Neuronal stem cell (in vitro differentiated cells): ENCODE results near the gene SCGB3A2. TPM values are rescaled to one million over a fixed set of nuclear protein-coding genes. Genes with fewer than 3 reads are reported as not detected.

Experiments used
- DNase-seq: peaks from one replicate; pipeline ENCODE4 v3.0.0-alpha.2; 2013; ENCODE audit warnings: low spot score
- H2AFZ ChIP-seq: one replicate; pipeline ENCODE4 v1.6.1; 2013; ENCODE audit warnings: mild to moderate bottlenecking, low read length, inconsistent platforms
- H2AK5ac ChIP-seq: 2 replicates; pipeline ENCODE4 v1.6.1; 2013; ENCODE audit warnings: low read depth, mild to moderate bottlenecking, inconsistent platforms, low read length, moderate library complexity, mixed read lengths
- H2BK120ac ChIP-seq: 2 replicates; pipeline ENCODE4 v1.6.1; 2013; ENCODE audit warnings: low read depth, mild to moderate bottlenecking, inconsistent platforms, low read length, moderate library complexity, mixed read lengths
- H2BK12ac ChIP-seq: one replicate; pipeline ENCODE4 v1.6.1; 2013; ENCODE audit warnings: low read length, inconsistent platforms
- H2BK15ac ChIP-seq: 2 replicates; pipeline ENCODE4 v1.6.1; 2013; ENCODE audit warnings: mild to moderate bottlenecking, low read length, inconsistent platforms, mixed read lengths
- H2BK5ac ChIP-seq: one replicate; pipeline ENCODE4 v1.6.1; 2013; ENCODE audit warnings: inconsistent platforms, mild to moderate bottlenecking, low read length, moderate library complexity
- H3K14ac ChIP-seq: one replicate; pipeline ENCODE4 v1.6.1; 2013; ENCODE audit warnings: low read length, inconsistent platforms
- H3K18ac ChIP-seq: 2 replicates; pipeline ENCODE4 v1.6.1; 2013; ENCODE audit warnings: low read length, inconsistent platforms
- H3K23ac ChIP-seq: 2 replicates; pipeline ENCODE4 v1.6.1; 2013; ENCODE audit warnings: low read depth, mild to moderate bottlenecking, mixed read lengths, low read length, inconsistent platforms; ENCODE audit not compliant: poor library complexity
- H3K27ac ChIP-seq: replicated peaks from 3 replicates; pipeline ENCODE4 v1.5.1; 2013; ENCODE audit warnings: low read length, inconsistent platforms
- H3K27me3 ChIP-seq, 3 experiments: 2 replicates each; pipeline ENCODE4 v1.6.1; 2013; ENCODE audit warnings: low read length in 3 of 3, mild to moderate bottlenecking in 2 of 3, inconsistent platforms in 1 of 3, low read depth in 1 of 3, mixed read lengths in 1 of 3, moderate library complexity in 1 of 3; ENCODE audit not compliant: control insufficient read depth in 3 of 3, insufficient read depth in 3 of 3
- H3K36me3 ChIP-seq, 2 donors: replicated peaks in 1 of 2; 2 replicates each; pipeline ENCODE4 v1.6.1; 2013; ENCODE audit warnings: low read length in 2 of 2; ENCODE audit not compliant: control insufficient read depth in 2 of 2, insufficient read depth in 2 of 2
- H3K4ac ChIP-seq: 2 replicates; pipeline ENCODE4 v1.6.1; 2013; ENCODE audit warnings: inconsistent platforms, mild to moderate bottlenecking, low read length, moderate library complexity
- H3K4me1 ChIP-seq, 2 donors: 1 replicate in 1 of 2; 2 replicates in 1 of 2; pipeline ENCODE4 v1.6.1; 2013; ENCODE audit warnings: low read length in 2 of 2, low read depth in 1 of 2; ENCODE audit not compliant: control insufficient read depth in 2 of 2, insufficient read depth in 1 of 2
- H3K4me2 ChIP-seq: one replicate; pipeline ENCODE4 v1.6.1; 2013; ENCODE audit warnings: mild to moderate bottlenecking, low read length, inconsistent platforms; ENCODE audit not compliant: insufficient read depth, poor library complexity, severe bottlenecking
- H3K4me3 ChIP-seq, 2 donors: 2 replicates each; pipeline ENCODE4 v1.5.1; 2013; ENCODE audit warnings: low read length in 2 of 2, mild to moderate bottlenecking in 2 of 2, inconsistent platforms in 1 of 2, moderate library complexity in 1 of 2
- H3K79me1 ChIP-seq: one replicate; pipeline ENCODE4 v1.6.1; 2013; ENCODE audit warnings: low read depth, mild to moderate bottlenecking, inconsistent platforms, low read length, moderate library complexity
- H3K9ac ChIP-seq: one replicate; pipeline ENCODE4 v1.6.1; 2013; ENCODE audit warnings: mild to moderate bottlenecking, low read depth, low read length, inconsistent platforms; ENCODE audit not compliant: poor library complexity
- H3K9me3 ChIP-seq, 2 donors: replicated peaks in 1 of 2; 2 replicates each; pipeline versions ENCODE3 to v1.6.1; 2013; ENCODE audit warnings: low read length in 2 of 2, mild to moderate bottlenecking in 2 of 2, inconsistent platforms in 1 of 2, low read depth in 1 of 2, mixed read lengths in 1 of 2, moderate library complexity in 1 of 2; ENCODE audit not compliant: control insufficient read depth in 2 of 2, insufficient read depth in 1 of 2
- H4K8ac ChIP-seq: one replicate; pipeline ENCODE4 v1.6.1; 2013; ENCODE audit warnings: low read depth, mild to moderate bottlenecking, inconsistent platforms, low read length, moderate library complexity
- H4K91ac ChIP-seq: one replicate; pipeline ENCODE4 v1.6.1; 2013; ENCODE audit warnings: low read length, low read depth, mild to moderate bottlenecking, inconsistent platforms; ENCODE audit not compliant: poor library complexity
- WGBS, 2 donors: extraction: QIAGEN DNeasy Blood & Tissue Kit; methylation state at CpG; one replicate each; pipeline ENCODE4 v1.1.7; 2013; ENCODE audit warnings: missing lambda C conversion rate in 2 of 2, mixed read lengths in 1 of 2; ENCODE audit not compliant: insufficient read length in 2 of 2, insufficient replicate concordance in 1 of 2; ENCODE audit errors: extremely low coverage in 2 of 2; 5-methylcytosine and 5-hydroxymethylcytosine counted together
- polyA plus RNA-seq, 2 experiments: library from polyadenylated mRNA; stranded (reverse); fragments of 200-250 nt; gene quantifications; one replicate each; pipeline ENCODE4 v1.2.3, GENCODE V29; 2013

SCGB3A2 gene, protein sequence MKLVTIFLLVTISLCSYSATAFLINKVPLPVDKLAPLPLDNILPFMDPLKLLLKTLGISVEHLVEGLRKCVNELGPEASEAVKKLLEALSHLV
- polyA plus RNA-seq (2013, experiment 1 of 2), result not detected
- not detected for polyA plus RNA-seq (2013, experiment 2 of 2)

DNA sequence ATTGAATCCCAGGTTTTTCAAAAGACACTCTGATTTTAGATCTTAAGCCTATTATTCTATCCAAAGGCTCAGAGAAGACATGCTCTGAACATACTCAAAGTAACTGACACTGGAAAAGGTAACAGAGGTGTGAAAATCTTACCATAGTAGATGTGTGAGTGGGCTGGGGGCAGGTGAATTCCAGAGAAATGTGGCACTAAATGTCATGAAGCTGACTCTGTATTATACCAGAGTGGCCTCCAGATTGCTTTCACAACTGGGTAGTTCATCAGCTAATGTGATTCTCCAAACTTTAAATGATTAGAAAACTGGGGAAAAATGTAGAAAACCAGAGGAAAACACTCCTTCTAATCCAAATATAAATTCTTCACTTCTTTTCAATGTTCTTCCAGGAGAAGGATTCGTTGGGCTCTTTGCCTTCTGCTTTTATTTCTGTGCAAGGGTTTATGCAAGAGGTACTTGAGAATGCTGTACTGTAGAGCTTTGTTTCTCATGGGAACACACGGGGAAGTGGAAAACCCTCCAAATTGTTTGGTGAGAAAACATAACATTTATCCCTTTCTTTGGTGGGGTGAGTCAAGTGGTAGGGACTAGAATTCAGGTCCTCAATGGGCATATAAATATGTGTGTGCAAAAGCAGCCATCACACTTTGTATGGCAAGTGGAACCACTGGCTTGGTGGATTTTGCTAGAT lies at the start of gene SCGB3A2:
SCGB3A2 (plus strand) TSS at position 646 of the 694 bp plus-strand sequence. CDS start 93 bp downstream, outside the sequence.
- Histone ChIP-seq H2BK120ac (no peak within 1 kb of the TSS), H2AK5ac (no peak within 1 kb of the TSS), H3K14ac (no peak within 1 kb of the TSS), H4K8ac (no peak within 1 kb of the TSS), H3K27me3 (peaks cover 0 to 12% (median 3%) of the 10 kb centered on the region in 3 experiments), H3K4ac (no peak within 1 kb of the TSS), H3K9me3 (peaks cover 0 to 2% of the 10 kb centered on the region in 2 donors), H3K18ac (no peak within 1 kb of the TSS), H3K9ac (no peak within 1 kb of the TSS), H3K4me2 (no peak within 1 kb of the TSS), H2BK5ac (no peak within 1 kb of the TSS), H3K23ac (no peak within 1 kb of the TSS), H3K4me3 (no peak within 1 kb of the TSS), H3K4me1 (peaks cover 6 to 9% of the 10 kb centered on the region in 2 donors), H3K27ac (no peak within 1 kb of the TSS), H3K79me1 (no peaks in the 10 kb centered on the region), H2BK12ac (no peak within 1 kb of the TSS), H2BK15ac (no peak within 1 kb of the TSS), H4K91ac (no peak within 1 kb of the TSS), H3K36me3 (no peaks in the 10 kb centered on the region), H2AFZ (no peak within 1 kb of the TSS)
- DNase-seq, result no peak
- no CpG with 5 or more reads among the region's 2 CpGs for WGBS, 2 donors

DNA sequence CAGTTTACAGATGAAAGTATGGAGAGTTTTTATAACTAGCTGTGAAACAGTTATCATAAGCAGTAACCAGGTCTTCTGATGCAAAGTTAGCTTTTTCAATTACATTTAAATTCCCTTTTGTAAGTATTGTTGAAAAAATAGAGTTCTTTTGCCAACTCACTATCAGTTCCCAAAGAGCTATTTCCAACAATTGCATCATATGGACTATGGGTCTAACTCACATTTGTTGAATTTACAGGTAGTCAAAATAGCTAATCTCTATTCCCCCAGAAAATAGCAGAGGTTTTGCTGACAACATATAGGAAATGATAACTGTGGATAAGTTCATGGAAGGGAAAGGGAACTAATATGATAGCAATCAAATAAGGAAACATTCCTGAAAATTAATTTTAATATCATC lies 48.5 kb upstream of the SCGB3A2 start:
- no peak overlapping the region for H3K4me2 ChIP-seq
- H3K27ac ChIP-seq, result no peak overlapping the region
- H3K4me1 ChIP-seq, result no peaks in the 10 kb centered on the region
- H3K4me3 ChIP-seq, result no peak overlapping the region
- H2BK5ac ChIP-seq, result no peak overlapping the region
- no peak overlapping the region for H2BK15ac ChIP-seq
- H3K23ac ChIP-seq, result no peak overlapping the region
- H4K8ac ChIP-seq, result no peak overlapping the region
- no peak for DNase-seq
- H4K91ac ChIP-seq, result no peak overlapping the region
- no peak overlapping the region for H3K4ac ChIP-seq
- no peak overlapping the region for H3K18ac ChIP-seq
- no peak overlapping the region for H3K9ac ChIP-seq
- no peak overlapping the region for H2AK5ac ChIP-seq
- no peaks in the 10 kb centered on the region for H3K36me3 ChIP-seq
- H3K14ac ChIP-seq, result no peak overlapping the region
- H3K79me1 ChIP-seq, result no peaks in the 10 kb centered on the region
- peaks cover 0 to 15% (median 0%) of the 10 kb centered on the region in 3 experiments for H3K27me3 ChIP-seq
- H2BK12ac ChIP-seq, result no peak overlapping the region
- no peak overlapping the region for H2AFZ ChIP-seq
- H3K9me3 ChIP-seq, result no peaks in the 10 kb centered on the region
- no peak overlapping the region for H2BK120ac ChIP-seq

DNA sequence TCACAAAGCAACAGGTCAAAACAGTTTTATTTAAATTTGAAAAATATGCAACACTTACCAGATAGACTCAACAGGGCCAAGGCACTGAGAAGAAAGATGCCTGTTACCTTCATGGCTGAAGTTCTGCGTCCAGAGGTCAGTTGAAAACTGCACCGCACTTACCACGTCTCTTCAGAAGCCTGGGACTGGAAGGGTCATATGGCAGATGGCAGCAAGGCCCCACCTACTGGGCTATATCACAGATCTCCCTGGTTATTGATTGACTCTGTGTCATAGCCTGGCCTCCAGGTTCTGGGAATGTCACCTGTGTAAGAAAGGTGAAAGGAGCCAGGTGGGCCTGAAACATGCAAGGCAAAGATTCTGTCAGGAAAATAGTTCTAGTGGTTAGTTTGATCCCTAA lies 47.0 kb upstream of the SCGB3A2 start, which contains the start of gene SPINK1:
SPINK1 (minus strand) TSS at position 207 of the 400 bp plus-strand sequence; CDS start at position 113, 94 bp downstream.
- H4K8ac ChIP-seq, result no peak within 1 kb of the TSS
- H3K4me2 ChIP-seq, result no peak within 1 kb of the TSS
- H3K14ac ChIP-seq, result no peak within 1 kb of the TSS
- no peak within 1 kb of the TSS for H2AK5ac ChIP-seq
- no CpG with 5 or more reads among the region's 3 CpGs for WGBS, 2 donors
- H3K27me3 ChIP-seq, result peaks cover 0 to 19% (median 0%) of the 10 kb centered on the region in 3 experiments
- H2BK15ac ChIP-seq, result no peak within 1 kb of the TSS
- H2AFZ ChIP-seq, result no peak within 1 kb of the TSS
- no peak within 1 kb of the TSS for H3K23ac ChIP-seq
- H3K9ac ChIP-seq, result no peak within 1 kb of the TSS
- H2BK120ac ChIP-seq, result no peak within 1 kb of the TSS
- no peaks in the 10 kb centered on the region for H3K4me1 ChIP-seq
- H3K9me3 ChIP-seq, result no peaks in the 10 kb centered on the region
- H2BK12ac ChIP-seq, result no peak within 1 kb of the TSS
- no peak within 1 kb of the TSS for H3K4ac ChIP-seq
- H3K36me3 ChIP-seq, result no peaks in the 10 kb centered on the region
- H3K4me3 ChIP-seq, result no peak within 1 kb of the TSS
- no peak within 1 kb of the TSS for H2BK5ac ChIP-seq
- H3K27ac ChIP-seq, result no peak within 1 kb of the TSS
- H3K79me1 ChIP-seq, result no peaks in the 10 kb centered on the region
- no peak within 1 kb of the TSS for H3K18ac ChIP-seq
- no peak for DNase-seq
- H4K91ac ChIP-seq, result no peak within 1 kb of the TSS

DNA sequence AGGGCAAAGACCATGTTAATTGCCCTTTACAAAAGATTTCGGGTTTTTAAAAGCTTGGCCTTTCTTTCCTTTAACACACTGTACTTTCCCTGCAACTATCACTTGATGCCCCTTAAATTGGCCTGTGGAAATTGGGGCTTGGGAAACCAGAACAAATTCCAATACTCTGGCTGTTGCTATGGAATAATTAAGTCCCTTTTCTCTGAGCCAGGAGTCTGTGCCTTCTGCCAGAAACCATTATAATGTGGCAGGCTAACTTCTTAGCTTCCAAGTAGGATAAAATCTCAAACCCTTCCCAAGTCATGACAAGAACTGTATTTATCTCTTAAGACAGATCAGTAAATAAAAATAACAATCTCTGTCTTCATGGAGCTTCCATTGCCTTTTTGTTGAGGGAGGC lies 46.0 kb upstream of the SCGB3A2 start:
- H3K27me3 ChIP-seq, result peaks cover 0 to 22% (median 0%) of the 10 kb centered on the region in 3 experiments
- no peak overlapping the region for H3K14ac ChIP-seq
- H3K79me1 ChIP-seq, result no peaks in the 10 kb centered on the region
- H2BK12ac ChIP-seq, result no peak overlapping the region
- no peaks in the 10 kb centered on the region for H3K9me3 ChIP-seq
- no CpG with 5 or more reads among the region's 1 CpG for WGBS, 2 donors
- H2BK5ac ChIP-seq, result no peak overlapping the region
- no peak overlapping the region for H3K4ac ChIP-seq
- H3K18ac ChIP-seq, result no peak overlapping the region
- no peak overlapping the region for H3K4me2 ChIP-seq
- H2AFZ ChIP-seq, result no peak overlapping the region
- no peak overlapping the region for H2AK5ac ChIP-seq
- H4K8ac ChIP-seq, result no peak overlapping the region
- no peak overlapping the region for H3K9ac ChIP-seq
- no peaks in the 10 kb centered on the region for H3K4me1 ChIP-seq
- H3K36me3 ChIP-seq, result no peaks in the 10 kb centered on the region
- no peak overlapping the region for H3K4me3 ChIP-seq
- H3K27ac ChIP-seq, result no peak overlapping the region
- no peak overlapping the region for H4K91ac ChIP-seq
- no peak overlapping the region for H2BK15ac ChIP-seq
- no peak for DNase-seq
- H2BK120ac ChIP-seq, result no peak overlapping the region
- H3K23ac ChIP-seq, result no peak overlapping the region
